Adipose tissue (tissue), 3 donors: ENCODE measurements around the gene PMAIP1. TPM values are rescaled to one million over a fixed set of nuclear protein-coding genes. Genes with fewer than 3 reads are reported as not detected.

Source experiments
- H3K27ac ChIP-seq: one replicate; pipeline ENCODE4 v1.5.1; 2013; ENCODE audit warnings: low read depth, low read length
- WGBS, 3 donors: extraction: QIAGEN DNeasy Blood & Tissue Kit; methylation state at CpG; one replicate each; pipeline ENCODE4 v1.1.7; 2013; 5-methylcytosine and 5-hydroxymethylcytosine counted together
- polyA plus RNA-seq, 3 donors: library from polyadenylated mRNA; stranded (reverse); fragments of 200-250 nt; gene quantifications; one replicate each; pipeline ENCODE4 v1.2.3, GENCODE V29; 2013
- donor health status: healthy with polysubstance abuse.
- donor health status: Bipolar disorder and iron deficiency.
- donor health status: healthy.

PMAIP1 gene
- polyA plus RNA-seq, 3 donors = 0.46 to 1.6 (median 1.4) TPM

DNA sequence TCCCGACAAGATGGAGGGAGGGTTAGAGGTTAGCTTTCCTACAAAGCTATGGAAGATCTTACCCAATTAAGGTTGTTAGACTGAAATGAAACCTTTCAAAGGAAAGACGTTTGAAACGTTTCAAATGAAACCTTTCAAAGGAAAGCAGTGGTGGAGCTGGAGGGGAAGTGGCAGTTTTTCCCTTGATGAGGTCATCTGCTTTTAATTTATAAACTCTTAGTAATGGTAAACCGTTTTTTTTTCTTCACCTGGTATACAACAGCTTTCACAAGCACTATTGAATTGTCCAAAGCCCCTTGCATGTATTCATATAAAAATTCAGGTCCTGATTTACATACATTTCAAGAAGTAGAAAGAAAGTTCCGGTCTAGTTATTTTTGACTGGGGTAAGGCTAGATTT is 7.4 kb downstream of the PMAIP1 start:
- H3K27ac ChIP-seq = no peak overlapping the region
- 34 to 56% (median 35%) methylated on average over 5 of the region's 5 CpGs for WGBS, 3 donors

DNA sequence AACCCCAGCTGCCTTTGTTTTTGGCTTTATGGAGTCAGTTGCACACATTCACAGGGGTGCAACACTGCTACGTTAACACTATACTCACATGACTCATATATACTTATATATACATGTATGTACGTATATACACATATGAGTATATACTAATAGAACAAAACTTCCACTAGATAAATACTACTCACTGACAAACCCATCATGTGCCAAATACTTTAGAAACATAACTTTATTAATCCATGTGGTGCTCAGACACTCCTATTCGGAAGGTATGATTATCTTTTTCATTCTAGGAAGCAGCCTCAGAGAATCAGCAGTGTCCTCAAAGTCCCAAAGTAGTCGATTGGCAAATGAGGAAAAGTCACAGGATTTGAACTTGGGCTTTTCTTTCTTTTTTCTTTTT is 7.9 kb downstream of the PMAIP1 start:
- no peak overlapping the region for H3K27ac ChIP-seq
- 83 to 93% (median 92%) methylated on average over 4 of the region's 4 CpGs for WGBS, 3 donors

DNA sequence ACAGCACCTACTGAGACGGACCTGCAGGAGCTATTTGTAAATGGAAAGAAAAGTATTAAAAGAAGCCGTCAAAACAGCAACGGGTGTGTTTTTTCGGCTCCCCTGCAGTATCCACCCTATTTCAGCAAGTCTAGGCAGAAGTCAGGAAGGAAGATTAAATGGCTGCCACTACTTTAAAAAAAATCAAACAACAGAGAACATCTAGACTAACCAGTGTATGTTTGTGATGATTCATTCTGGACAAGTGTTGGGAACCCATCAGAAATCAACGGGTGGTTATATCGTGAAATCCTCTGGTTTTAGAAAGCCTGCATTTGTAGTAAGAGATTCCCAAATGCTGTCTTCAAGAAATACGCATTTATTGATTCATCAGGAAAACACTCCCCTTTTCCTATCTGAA is 9.0 kb downstream of the PMAIP1 start:
- 25 to 65% (median 60%) methylated on average over 7 of the region's 7 CpGs for WGBS, 3 donors
- H3K27ac ChIP-seq = no peak overlapping the region

DNA sequence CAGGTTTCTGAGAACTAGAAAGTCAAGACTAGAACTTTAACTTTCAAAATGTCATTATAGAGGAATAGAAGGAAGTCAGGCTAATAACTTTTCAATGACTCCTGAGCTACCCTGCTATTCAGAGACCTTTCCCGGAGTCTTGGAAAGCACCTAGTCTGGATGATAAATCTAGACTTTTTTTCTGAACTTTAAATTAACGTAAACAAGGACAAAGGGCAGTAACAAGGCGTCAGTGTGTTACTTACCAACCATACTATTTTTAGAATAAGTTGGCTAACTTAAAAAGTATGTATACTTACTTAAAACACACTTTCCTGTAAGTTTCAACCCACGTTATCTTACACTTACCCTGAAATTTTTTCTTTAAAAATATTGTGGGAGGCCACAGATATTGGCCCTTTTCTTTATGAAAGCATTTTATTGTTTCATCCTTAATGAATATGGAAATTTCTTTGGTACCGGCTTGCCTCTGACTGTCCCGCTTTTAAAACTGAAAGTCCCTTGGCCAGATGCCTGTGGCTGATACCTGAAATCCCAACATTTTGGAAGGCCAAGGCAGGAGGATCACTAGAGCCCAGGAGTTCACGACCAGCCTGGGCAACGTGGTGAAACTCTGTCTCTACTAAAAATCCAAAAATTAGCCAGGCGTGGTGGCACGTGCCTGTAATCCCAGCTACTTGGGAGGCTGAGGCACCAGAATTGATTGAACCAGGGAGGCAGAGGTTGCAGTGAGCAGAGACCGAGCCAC is 9.7 kb downstream of the PMAIP1 start:
- 59 to 74% (median 70%) methylated on average over 11 of the region's 11 CpGs for WGBS, 3 donors
- no peak overlapping the region for H3K27ac ChIP-seq

DNA sequence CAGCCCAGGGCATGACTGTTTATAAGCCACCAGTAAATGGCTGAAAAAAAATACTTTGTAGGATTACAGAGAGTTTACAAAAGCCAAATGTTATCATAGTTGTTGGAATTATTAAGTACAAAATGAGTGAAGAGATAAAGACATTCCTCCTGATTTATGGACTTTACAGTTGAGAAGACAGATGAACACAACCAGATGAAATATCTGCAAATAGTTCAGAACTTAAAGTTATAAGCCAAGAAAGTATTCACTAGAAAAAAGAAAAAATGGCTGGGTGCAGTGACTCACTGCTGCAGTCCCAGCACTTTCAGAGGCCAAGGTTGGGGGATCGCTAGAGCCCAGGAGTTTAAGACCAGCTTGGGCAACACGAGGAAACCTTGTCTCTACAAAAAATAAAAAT is 11.2 kb downstream of the PMAIP1 start:
- H3K27ac ChIP-seq = no peak overlapping the region
- WGBS, 3 donors = 51 to 84% (median 73%) methylated on average over 2 of the region's 2 CpGs

DNA sequence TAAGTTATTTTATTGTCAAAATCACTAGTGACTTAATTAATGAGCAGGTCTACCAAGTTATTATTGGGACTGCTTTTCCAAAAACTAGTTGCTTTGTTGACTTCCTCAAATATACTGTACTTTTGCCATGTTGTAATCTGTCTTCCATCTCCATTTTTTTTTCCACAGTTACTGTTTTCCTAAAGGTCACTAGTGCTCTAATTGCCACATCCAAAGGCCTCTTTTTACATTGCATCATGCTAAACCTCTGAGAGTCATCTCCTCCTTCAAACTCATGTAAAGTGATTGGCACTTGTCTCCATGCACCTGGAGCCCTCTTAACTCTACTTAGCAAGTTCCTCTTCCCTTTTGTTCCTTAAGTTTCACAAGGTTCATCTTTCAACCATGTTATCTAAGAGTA is 11.8 kb downstream of the PMAIP1 start:
- H3K27ac ChIP-seq = no peak overlapping the region

DNA sequence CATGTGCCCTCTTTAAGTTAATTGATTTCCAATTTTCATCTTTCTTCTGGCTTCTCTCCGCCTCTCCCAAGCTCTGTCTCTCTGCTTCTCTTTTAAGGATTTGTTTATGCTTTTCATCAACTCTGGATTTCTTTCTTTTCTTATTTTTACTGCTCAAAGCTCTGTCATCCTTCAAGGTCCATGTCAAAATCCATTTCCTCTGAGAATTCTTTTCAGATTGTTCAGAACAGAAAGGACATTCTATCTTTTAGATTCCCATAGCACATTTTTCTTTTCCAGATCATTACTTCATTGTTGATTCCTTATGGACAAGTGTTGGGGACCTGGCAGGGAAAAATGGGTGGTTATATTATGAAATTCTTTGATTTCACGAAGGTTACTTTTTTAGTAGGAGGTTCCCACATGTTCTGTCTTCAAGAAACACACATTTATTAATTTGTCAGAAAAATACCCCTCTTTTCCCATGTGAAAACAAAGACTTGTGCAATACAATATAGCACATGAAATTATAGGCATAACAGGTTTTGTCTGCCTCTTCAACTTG is 12.3 kb downstream of the PMAIP1 start:
- WGBS, 3 donors = 55 to 67% (median 66%) methylated on average over 2 of the region's 2 CpGs
- H3K27ac ChIP-seq = no peak overlapping the region

DNA sequence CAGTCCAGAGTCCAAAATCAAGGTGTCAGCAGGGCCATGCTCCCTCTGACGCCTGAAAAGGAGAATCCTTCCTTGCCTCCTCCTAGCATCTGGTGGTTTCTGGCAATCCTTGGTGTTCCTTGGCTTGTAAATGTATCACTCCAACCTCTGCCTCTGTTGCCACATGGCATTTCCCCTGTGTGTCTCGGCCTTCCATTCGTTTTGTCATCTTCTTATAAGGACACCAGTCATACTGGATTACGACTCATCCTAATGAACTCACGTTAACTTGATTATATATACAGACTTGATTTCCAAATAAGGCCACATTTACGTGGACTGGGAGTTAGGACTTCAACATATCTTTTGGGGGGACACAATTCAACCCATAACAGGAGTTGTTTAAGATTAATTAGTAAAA is 15.8 kb downstream of the PMAIP1 start:
- no peak overlapping the region for H3K27ac ChIP-seq
- WGBS, 3 donors = 87 to 92% (median 88%) methylated on average over 6 of the region's 6 CpGs

DNA sequence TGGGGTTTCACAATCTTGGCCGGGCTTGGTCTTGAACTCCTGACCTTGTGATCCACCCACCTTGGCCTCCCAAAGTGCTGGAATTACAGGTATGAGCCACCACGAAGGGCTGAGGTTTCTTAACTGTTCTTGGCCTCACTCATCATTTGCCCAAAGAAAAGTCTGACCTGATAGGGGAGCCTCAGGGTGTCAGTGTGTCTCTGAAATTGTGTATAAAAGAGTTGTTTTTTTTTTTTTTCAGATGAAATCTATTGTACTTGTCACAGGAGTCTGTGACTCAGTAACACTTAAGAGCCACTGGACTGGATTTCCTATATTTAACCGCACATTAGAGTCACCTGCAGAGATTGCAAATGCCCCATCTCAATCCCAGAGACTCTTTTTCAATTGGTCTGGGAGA is 16.9 kb downstream of the PMAIP1 start:
- H3K27ac ChIP-seq = no peak overlapping the region
- 78 to 88% (median 83%) methylated on average over 3 of the region's 3 CpGs for WGBS, 3 donors

DNA sequence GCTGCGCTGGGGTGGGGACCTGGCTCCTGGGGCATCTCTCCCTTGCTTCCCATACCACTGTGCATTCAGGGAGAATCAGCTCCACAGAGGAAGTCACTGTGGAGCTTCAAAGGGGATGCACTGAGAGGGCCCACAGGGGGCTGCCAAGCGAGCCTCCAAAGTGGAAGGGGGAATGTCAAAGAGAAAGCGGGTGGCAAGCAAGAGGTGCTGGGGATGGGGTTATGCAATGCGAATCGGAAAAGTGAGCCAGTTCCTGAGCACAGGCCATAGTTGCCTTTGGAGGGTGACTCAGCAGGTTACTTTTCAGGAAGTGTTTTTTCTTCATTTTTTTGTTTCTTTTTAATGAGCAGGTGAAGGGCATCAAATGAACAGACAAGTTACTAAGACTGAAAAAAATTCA is 17.6 kb downstream of the PMAIP1 start:
- 55 to 76% (median 72%) methylated on average over 5 of the region's 5 CpGs for WGBS, 3 donors
- H3K27ac ChIP-seq = no peak overlapping the region

DNA sequence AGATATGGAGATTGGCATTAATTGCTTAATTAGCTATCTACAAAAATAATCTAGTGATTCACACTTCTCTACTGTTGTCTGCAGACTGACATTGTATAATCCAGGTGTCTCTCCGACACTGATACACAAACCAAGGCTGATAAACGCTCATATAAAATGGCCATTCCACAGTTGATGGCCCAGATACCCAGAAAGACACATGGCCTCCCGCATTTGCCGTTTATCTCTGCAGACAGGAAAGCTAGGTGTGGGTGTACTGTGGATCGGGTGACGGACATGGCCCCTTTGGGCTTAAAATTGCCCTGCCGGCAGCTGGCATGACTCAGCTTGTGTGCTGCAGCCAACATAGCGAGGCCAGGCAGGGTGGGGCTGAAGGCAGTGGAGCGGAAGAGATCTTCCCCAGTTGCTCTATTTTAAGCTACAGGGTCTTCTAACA is 18.5 kb downstream of the PMAIP1 start:
- H3K27ac ChIP-seq = no peak overlapping the region
- WGBS, 3 donors = 20 to 62% (median 33%) methylated on average over 9 of the region's 9 CpGs

DNA sequence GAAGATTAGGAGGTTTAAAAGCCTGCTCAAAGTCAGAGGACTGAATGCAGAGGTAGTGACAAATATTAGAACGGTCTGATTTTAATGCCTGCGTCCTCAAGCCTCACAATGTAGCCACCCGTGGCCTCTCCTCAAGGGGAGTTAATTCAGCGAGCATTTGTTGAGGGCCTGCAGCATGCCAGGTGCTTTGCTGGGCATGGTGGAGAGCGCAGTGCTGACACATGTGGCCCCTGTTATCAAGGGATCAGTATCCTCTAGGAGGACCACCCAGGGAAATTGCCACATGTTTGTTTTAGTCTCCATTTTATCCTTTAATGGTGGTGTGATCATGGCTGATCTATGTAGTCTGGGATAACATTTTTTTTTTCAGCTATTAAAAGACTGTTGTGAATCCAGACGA is 19.2 kb downstream of the PMAIP1 start:
- 87 to 91% (median 90%) methylated on average over 6 of the region's 6 CpGs for WGBS, 3 donors
- H3K27ac ChIP-seq = no peak overlapping the region

DNA sequence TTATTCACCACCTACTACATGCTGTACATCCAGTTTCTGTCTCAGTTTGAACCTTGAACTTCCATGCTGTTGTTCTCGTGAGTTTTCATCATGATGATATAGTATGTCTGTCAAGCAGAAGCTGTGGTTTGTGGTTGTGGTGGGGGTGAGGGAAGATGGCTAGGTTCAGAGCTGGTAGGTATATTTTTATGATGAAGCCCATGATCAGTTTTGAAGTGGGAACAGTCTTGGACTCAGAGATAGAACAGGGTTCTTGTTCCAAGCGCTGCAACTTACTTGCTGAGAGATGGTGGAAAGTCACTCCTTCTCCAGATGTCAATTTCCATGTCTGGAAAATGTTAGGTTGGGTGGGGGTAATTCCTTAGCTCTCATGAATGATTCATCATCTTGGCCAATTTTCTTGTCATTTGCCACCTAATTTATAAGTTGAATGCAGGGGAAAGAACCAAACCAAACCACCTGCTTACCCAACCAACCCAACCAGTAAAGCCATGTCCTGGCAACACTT is 21.6 kb downstream of the PMAIP1 start:
- no peak overlapping the region for H3K27ac ChIP-seq
- 62 to 83% (median 76%) methylated on average over 2 of the region's 2 CpGs for WGBS, 3 donors

DNA sequence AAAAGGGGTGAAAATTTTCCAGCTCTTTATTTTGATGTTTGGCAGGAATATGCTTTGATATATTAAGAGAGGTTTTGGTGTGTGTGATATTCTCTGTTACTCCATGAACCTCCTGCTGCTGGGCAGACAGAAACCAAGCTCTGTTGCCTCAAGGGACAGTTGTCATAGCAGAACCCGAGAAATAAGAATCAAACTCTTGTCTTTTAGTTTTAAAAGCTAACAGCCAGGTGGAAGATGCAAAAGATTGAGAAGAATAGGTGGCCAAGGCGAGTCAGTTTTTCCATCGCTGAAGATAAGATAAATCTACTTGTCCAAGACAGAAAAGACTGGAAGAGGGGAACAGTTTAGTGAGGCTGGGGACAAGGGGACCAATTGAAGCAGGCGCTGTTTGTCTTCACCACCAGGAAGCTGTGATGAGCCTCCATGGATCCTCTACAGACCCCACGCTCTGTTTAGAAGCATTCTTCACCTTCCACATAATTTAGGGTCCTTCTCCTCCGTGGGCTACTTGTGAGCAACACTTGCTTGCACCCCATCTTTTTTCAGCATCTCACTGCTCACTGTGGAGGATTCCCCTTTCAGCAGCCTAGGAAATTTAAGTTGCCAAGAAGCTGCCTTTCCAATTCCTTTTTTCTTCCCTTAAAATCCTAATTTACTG is 23.9 kb downstream of the PMAIP1 start:
- H3K27ac ChIP-seq = no peak overlapping the region
- WGBS, 3 donors = 74 to 85% (median 84%) methylated on average over 6 of the region's 6 CpGs

DNA sequence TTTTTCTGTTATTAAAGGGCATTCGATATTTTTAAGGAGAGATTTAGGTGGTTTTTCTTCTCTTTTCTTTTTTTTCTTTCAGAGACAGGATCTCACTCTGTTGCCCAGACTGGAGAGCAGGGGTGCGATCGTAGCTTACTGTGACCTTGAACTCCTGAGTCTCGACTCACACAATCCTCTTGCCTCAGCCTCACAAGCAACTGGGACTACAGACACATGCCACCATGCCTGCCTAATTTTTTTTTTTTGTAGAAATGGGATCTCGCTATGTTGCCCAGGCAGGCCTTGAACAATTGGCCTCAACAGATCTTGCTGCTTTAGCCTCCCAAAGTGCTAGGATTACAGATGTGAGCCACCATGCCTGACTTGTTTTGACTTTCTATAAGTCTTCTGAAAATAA is 26.3 kb downstream of the PMAIP1 start:
- H3K27ac ChIP-seq = no peak overlapping the region
- WGBS, 3 donors = 87 to 95% (median 94%) methylated on average over 5 of the region's 5 CpGs

DNA sequence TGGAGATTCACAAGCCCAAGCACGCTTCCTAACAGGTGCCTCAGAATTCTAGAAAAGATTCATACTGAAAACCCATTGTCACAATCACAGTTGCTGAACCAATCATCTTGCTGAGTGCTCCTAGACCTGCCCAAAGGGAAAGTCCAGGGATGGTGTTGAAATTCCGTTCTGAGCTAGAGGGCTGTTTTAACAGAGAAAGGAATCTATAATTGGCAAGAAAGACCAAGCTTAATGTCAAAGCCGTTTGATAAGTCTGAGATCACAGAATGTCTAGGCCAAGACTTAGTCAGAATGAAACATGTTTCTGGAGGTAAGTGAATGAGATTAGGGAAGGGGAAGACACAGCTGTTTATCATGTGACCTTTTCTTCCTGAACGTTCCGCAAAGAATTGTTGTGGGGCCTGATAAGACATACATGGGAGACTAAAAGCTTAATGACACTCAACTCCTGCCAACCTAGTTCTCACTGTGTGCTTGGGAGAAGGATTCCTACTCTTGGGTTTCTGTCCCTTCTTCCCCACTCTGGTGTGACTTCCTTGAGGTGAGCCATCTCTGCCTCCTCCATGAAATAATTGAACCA is 27.5 kb downstream of the PMAIP1 start:
- H3K27ac ChIP-seq = no peak overlapping the region
- WGBS, 3 donors = 30 to 35% (median 33%) methylated on average over 5 of the region's 5 CpGs

DNA sequence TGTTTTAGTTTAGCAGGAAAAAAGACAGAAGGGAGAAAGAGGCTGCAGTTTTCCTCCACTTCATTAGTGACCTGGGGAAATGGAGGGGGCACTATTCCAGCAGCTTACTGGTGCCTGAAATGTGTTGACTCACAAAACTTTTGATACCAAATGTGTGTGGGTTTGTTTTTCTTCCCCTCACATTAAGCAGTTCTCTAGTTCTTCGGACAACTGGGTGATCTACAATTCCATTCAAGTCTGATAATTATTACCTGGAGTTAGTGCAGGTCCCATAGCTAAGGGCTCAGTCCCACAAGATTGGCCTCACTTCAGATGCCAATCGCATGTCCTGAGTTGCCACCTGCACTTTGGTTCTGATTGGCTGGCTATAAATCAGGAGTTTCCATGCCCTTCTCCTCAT is 28.4 kb downstream of the PMAIP1 start:
- H3K27ac ChIP-seq = no peak overlapping the region
- 85 to 94% (median 93%) methylated on average over 2 of the region's 2 CpGs for WGBS, 3 donors

DNA sequence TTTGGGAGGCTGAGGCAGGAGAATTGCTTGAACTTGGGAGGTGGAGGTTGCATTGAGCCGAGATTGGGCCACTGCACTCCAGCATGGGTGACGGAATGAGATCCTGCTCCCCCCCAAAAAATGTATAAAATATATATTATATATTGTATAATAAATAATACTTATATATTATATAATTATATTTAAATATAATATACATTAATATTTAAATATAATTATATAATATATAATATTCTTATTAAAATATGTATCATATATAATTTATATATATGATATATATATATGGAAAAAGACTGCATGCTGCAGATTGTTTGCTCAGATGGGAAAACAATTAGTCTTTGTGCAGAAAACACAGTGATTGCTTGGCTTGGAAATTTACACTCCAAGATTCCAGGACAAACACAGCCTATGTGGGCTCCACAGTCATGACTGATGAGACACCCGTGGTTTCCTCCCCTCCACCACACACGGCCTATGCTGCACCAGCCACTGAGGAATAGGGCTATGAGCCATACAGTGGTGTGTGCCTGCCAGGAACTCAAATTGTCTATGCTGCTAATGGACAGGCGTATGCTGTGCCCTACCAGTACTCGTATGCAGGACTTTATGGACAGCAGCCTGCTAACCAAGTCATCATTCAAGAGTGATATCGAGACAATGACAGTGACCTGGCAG is 30.0 kb downstream of the PMAIP1 start:
- H3K27ac ChIP-seq = no peak overlapping the region
- WGBS, 3 donors = 82 to 86% (median 83%) methylated on average over 7 of the region's 7 CpGs

DNA sequence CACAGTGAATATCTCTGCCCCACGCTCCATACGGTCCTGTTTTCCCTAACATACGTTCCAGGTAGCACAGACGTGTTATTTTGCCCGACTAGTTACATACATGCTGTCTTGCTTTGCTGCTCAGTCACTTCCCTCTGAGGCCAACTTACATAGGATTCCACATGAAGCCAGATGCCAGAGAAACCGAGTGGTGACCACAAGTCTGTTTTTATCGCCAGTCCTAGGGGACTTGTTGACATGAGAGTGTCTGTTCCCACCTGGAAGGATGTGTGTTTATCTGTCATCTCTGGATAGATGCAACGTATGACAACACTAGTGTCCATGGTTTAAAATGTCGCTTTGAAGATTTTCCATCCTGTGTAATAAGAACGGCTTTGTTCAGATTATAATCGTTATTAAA is 32.6 kb downstream of the PMAIP1 start:
- WGBS, 3 donors = 83 to 85% (median 84%) methylated on average over 11 of the region's 11 CpGs
- H3K27ac ChIP-seq = no peak overlapping the region
